ENCODE results near the gene TBC1D10A.

Gene TBC1D10A

DNA sequence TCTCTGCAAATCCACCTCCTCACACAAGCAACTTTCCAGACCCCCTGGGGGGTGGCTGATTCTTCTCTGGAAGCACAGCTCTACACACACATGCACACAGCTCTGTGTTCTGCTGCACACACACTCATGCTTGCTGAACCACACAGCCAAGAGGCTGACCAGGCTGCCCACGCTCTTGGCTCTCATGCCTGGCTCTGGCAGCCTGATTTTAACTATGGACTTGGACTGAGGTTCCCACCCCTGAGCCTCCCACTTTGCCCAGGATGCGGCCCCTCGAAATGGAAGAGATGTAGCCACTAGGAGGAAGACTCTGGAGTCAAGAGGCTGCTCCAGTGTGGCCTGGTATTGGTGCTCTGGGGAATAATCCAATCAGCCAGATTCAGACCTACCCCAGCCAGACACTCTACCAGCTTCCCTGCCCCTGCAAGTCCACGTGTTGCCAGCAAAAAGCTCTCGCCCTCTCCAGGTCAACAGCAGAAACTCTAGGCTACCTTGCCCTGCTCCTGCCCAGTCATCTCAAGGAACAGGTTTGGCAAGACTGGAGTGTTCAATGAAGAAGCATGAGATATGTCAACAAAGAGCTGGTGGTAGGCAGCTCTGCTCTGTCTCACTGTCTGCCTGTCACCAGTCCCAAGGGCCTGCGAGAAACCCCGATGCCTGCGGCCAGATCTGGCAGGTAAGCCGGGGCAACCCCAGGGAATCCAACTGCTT is 28.6 kb downstream of the TBC1D10A start:
- in situ Hi-C loops (cut with HindIII; ENCODE audit: low pct_unique_long_range_greater_than_20kb, low sequenced_read_pairs) = no loop called here
- peak; percentile 38 to 97 for DNase-seq (ENCODE audit: low read depth in 1 of 2, low spot score in 1 of 2)
- TF ChIP-seq JUND (IDR thresholded peaks at IDR 0.05; ENCODE audit: low read depth) = no peak

DNA sequence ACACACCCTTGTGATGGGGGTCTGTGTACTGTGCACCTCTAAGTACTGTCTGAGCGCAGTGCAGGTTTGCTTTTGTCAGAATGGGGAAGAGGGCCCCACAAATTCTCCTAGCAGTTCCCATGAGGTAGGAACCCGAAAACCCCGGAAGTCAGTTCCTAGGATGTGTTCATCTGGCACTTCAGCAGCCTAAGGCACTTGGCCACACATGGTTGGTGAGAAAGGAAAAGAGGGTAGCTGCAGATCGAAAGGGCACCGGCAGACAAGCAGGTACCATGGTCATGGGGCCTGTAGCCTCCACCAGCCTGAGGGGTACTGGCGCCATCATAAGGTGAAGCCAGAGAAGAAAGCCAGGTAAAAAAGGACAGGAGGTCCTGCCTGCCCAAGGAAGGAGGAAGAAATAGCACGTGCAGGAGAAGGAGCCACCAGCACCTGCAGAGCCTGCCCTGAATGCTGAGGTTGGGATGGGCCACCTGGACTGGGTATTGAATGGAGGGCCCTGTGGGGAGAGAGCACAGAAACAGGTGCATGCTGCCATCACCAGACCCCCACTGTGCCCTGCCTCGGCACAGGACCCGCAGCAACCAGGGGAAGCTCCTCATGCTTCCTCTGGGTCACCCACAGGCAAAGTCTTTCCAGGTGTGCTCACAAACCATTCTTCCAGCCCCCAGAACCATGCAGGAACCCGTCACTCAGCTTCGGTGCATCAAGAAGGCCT is 29.3 kb downstream of the TBC1D10A start:
- TF ChIP-seq JUND (IDR thresholded peaks at IDR 0.05; ENCODE audit: low read depth) = no peak
- in situ Hi-C loops (cut with HindIII; ENCODE audit: low pct_unique_long_range_greater_than_20kb, low sequenced_read_pairs) = no loop called here
- DNase-seq (ENCODE audit: low read depth in 1 of 2, low spot score in 1 of 2) = no peak

DNA sequence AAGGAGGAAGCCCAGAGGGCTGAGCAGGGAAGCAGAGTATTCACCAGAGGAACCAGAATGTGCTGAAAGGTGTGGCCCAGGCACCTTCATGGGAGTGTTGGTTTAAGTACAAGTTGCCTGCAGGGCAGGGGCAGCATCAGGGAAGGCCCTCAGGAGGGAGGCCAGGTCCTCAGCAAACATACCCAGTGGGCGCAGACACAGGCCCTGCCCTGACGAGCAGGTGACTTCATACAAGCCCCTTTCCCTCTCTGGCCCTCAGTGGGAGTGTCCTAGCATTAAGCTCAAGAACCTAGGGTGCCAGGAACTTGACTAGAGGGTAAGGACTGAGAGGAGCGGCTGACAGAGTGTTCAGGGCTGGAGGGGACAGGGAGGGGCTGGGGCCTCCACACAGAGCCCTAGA is 29.9 kb downstream of the TBC1D10A start:
- in situ Hi-C loops (cut with HindIII; ENCODE audit: low pct_unique_long_range_greater_than_20kb, low sequenced_read_pairs) = no loop called here
- DNase-seq (ENCODE audit: low read depth in 1 of 2, low spot score in 1 of 2) = peak in 1 of 2 experiments; percentile 16
- TF ChIP-seq JUND (IDR thresholded peaks at IDR 0.05; ENCODE audit: low read depth) = no peak

DNA sequence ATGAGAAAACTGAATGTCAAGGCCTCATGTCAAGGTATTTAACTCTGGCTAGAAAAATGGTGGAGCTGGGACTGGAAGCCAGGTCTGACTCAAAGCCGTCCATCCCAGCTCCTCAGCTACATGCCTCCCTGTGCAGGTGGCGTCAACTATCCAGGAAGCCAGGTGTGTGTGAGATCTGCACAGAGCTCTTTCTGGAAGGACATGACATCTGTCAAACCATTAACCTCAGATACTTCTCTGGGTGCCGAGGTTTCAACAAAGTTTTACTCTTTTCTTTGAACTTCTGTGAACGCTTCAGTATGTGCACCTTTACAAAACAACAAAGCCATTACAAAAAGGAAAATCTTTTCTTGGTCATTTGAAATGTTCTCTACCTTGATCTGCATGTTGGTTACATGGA is 30.4 kb downstream of the TBC1D10A start:
- in situ Hi-C loops (cut with HindIII; ENCODE audit: low pct_unique_long_range_greater_than_20kb, low sequenced_read_pairs) = no loop called here
- TF ChIP-seq JUND (IDR thresholded peaks at IDR 0.05; ENCODE audit: low read depth) = no peak
- no peak for DNase-seq (ENCODE audit: low read depth in 1 of 2, low spot score in 1 of 2)

DNA sequence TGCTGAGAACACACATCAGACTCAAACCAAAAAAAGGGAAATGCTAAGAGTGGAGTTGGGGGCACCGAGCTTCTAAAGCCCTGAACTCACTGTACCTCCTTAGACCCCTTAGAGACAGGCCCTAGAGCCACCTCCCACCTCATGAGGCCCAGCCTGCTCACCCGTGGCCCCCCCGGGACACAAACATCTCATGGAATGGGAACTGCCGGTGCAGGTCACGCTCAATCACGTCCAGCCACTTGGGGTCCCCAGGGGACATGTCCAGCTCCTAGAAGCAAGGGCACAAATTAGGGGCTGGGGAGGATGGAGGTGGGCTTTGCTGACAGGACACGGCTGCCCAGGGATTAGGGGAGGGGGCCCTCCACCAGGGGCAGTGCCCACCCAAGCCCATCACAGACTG is 31.2 kb downstream of the TBC1D10A start:
- no peak for DNase-seq (ENCODE audit: low read depth in 1 of 2, low spot score in 1 of 2)
- in situ Hi-C loops (cut with HindIII; ENCODE audit: low pct_unique_long_range_greater_than_20kb, low sequenced_read_pairs) = no loop called here

DNA sequence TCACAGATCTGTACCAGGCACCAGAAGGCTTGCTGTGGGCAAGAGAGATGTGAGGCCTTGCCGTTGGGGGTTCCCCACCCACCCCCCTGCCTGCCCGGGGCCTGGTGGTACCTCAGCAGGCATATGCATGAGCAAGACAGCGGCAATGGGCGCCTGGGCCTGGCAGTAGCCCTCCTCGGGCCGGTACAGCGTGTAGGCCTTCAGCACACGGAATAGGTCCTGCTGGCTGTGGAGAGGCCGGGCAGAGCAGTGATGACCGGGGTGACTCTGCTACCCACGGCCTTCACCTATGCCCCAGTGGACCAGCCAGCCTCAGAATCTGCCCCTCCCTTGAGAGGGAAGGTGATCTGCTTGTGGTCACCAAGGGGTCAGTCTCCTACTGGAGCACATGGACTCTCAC is 31.9 kb downstream of the TBC1D10A start:
- in situ Hi-C loops (cut with HindIII; ENCODE audit: low pct_unique_long_range_greater_than_20kb, low sequenced_read_pairs) = no loop called here
- TF ChIP-seq JUND (IDR thresholded peaks at IDR 0.05; ENCODE audit: low read depth) = no peak

More for the DNA sequence above, 31.2 kb downstream of the TBC1D10A start:
- TF ChIP-seq JUND (IDR thresholded peaks at IDR 0.05; ENCODE audit: low read depth) = no peak

DNA sequence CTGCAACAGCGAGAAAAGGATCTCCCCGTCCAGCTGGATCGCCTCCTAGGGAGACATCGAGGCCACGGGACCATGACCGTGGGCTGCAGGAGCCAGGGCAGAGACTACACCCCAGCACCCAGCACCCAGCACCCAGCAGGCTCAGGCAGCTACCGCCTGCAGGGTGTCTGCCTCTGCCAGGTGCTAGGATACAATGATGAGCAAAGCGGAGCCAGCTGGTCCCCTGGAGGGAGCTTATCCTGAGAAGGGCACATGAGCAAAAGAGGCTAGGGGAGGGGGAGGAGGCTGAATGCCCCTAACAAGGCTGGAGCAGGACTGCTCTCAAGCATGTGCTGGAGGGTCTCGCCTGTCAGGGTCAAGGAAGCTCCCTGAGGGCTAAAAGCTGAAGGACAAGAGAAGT is 32.7 kb downstream of the TBC1D10A start:
- in situ Hi-C loops (cut with HindIII; ENCODE audit: low pct_unique_long_range_greater_than_20kb, low sequenced_read_pairs) = no loop called here
- no peak for DNase-seq (ENCODE audit: low read depth in 1 of 2, low spot score in 1 of 2)
- no peak for TF ChIP-seq JUND (IDR thresholded peaks at IDR 0.05; ENCODE audit: low read depth)

More for the DNA sequence above, 31.9 kb downstream of the TBC1D10A start:
- no peak for DNase-seq (ENCODE audit: low read depth in 1 of 2, low spot score in 1 of 2)

DNA sequence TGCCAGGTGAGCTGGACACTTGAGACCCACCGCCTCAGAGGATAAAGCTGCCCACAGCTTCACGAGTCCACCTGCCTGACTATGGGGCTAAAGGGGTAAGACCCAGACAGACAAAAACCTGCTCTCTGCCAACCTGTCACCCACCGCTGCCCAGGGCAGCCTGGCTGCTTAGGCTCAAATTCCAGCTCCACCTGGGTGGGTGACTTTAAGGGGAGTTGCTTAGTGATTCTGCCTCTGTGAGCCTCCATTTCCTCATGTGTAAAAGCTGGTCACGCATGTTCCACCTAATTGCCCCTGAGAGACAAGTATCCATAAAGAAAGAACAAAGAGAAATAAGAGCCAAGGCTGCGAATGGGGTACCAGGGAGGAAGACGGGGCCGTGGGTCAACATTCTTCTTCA is 33.7 kb downstream of the TBC1D10A start:
- DNase-seq (ENCODE audit: low read depth in 1 of 2, low spot score in 1 of 2) = no peak
- in situ Hi-C loops (cut with HindIII; ENCODE audit: low pct_unique_long_range_greater_than_20kb, low sequenced_read_pairs) = no loop called here
- TF ChIP-seq JUND (IDR thresholded peaks at IDR 0.05; ENCODE audit: low read depth) = no peak

DNA sequence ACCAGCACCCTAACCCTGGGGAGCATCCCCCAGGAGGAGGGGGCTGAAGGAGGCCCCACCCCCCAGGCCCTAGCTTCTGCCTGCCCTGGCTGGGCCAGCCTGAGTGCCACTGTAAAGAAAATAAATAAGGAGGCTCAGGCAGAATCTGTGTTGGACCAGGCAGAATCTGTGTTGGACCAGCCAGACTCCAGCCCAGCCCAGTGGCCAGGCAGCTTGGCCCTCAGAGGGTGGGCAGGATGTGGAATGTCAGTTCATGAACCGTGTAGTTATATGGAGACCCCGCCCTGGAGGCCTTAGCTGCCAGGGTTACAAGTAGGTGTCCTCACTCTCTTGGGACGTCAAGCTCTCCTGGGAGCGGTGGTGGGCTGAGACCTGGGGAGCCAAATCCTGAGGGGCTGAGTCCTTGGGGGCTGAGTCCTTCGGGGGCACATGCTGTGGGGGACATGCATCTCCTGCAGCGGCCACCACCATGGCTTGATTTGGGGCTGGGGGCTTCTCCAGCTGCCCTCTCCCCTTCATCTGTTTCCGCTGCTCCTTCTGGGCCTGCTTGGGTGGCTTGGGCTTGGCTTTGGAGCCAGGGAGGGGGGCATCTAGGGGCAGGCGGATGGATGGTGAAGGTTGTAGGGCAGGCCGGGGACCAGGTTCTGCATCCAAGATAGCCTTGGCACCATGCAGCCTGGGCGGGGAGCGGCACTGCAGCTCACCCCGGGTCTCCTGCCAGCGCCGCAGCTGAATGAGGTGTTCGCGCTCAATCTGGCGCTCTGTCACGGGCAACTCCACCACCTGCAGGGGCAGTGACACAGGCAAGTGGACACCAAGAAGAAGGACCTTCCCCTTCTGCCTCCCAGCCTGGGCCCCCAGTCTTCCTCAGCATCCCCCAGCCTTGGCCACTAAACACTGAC is 34.4 kb downstream of the TBC1D10A start:
- TF ChIP-seq JUND (IDR thresholded peaks at IDR 0.05; ENCODE audit: low read depth) = no peak
- in situ Hi-C loops (cut with HindIII; ENCODE audit: low pct_unique_long_range_greater_than_20kb, low sequenced_read_pairs) = no loop called here
- DNase-seq (ENCODE audit: low read depth in 1 of 2, low spot score in 1 of 2) = no peak

DNA sequence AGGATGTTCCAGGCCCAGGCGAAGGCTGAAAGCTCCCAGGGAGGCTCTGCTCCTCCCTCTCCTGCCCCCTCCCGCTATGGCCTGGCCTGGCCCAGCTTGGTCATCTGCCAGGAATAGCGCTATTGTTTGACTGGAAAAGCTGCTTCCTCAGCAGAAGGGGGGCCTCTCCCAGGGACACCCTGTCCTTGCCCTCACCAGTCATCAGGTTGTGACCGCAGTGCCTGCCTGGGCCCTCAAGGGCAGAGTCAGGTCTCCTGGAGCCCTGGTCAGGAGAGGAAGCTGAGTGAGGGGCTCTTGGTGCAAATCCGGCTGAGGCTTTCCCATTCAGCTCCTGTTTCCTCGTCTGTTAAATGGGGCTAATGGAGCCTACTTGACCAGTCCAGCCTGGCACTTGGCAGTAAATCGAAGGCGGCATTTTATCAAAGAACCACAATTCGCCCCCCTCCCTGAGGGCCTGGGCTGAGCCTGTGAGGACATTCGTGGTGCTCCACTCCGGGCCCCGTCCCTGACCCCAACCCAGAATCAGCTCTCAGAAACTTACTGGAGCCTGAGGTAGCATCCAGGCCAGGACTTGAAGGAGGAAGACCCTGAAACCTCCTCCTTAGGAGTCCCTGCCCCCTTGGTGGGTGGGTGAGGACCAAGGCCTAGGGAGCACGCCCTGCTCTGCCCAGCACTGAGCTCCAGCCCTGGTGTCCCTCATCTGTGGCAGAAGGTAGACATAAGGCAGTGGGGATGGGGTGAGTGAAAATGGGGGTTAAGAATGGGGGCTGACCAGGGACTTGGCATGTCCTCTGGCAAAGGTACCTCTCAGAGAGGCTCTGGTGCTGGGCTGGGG is 35.5 kb downstream of the TBC1D10A start:
- in situ Hi-C loops (cut with HindIII; ENCODE audit: low pct_unique_long_range_greater_than_20kb, low sequenced_read_pairs) = no loop called here
- peak; percentile 21 to 83 for DNase-seq (ENCODE audit: low read depth in 1 of 2, low spot score in 1 of 2)
- no peak for TF ChIP-seq JUND (IDR thresholded peaks at IDR 0.05; ENCODE audit: low read depth)

DNA sequence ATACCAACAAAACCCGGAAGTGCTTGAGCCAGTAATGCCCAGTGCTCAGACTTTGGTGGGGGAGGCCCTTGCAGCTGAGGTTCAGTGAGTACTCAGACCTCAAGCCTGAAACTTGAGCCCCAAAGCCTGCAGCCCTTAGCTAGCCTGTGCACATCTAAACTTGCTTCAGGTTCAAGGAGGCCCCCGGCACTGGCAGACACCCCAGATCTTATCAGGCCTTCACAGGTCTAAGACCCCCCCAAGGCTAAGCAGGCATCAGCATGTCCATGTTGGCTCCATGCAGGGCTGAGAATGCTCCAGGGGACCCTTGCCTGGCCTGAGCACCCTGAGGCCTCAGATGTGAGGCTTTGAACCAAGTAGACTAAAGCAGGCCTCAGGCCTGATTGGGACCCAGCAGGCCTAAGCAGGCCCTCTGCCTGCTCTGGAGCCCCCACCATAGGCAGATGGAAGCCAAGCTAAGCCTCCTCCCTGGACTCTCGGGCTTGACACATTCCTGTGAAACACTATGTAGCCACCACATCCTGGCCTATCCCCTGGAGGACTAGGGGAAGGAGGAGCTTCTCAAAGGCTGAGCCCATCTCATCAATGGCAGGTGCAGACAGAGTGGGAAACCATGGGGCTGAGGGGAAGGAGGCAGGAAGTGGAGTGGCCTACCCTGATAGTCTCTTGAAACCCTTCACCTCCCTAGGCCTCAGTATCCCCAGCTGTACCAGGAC is 36.2 kb downstream of the TBC1D10A start:
- TF ChIP-seq JUND (IDR thresholded peaks at IDR 0.05; ENCODE audit: low read depth) = no peak
- DNase-seq (ENCODE audit: low read depth in 1 of 2, low spot score in 1 of 2) = peak in 1 of 2 experiments; percentile 62
- in situ Hi-C loops (cut with HindIII; ENCODE audit: low pct_unique_long_range_greater_than_20kb, low sequenced_read_pairs) = no loop called here

Measured in T47D (cell line).